A549 (cell line): ENCODE measurements around the gene BRCA2. TPM values are rescaled to one million over a fixed set of nuclear protein-coding genes. Genes with fewer than 3 reads are reported as not detected.

ENCODE experiments used
- ATAC-seq, 2 experiments: fragments of 200-7000 bp in 1 of 2; fragments of >200 bp in 1 of 2; cut with Nextera tagmentation in 1 of 2; cut with Tn5 transposase in 1 of 2; 3 replicates each; pipeline versions ENCODE4 v1.8.0 to v1.9.1; 2018 to 2020; ENCODE audit warnings: mild to moderate bottlenecking in 1 of 2, moderate library complexity in 1 of 2
- CTCF ChIA-PET: fragments of 300-600 bp; sonication (Branson Sonifier 250); formaldehyde crosslinking; extraction: SDS; loops from one replicate; lab custom pipeline; 2021; ENCODE audit warnings: antibody characterized with exemption, inconsistent platforms; lab: Yijun Ruan, JAX
- POLR2A ChIA-PET: fragments of 350-600 bp; formaldehyde crosslinking; extraction: SDS; loops from one replicate; lab custom pipeline; 2021; ENCODE audit warnings: antibody characterized with exemption, inconsistent platforms; lab: Yijun Ruan, JAX
- DNase-seq, 2 experiments: peaks; one replicate each; pipeline versions ENCODE4 v3.0.0 to v3.0.0-alpha.2; 2011 to 2016; ENCODE audit warnings: low read depth in 1 of 2, low spot score in 1 of 2
- FAIRE-seq: peaks from 2 replicates; lab custom pipeline; 2011; peaks lifted over from hg19 to GRCh38; lab: Jason Lieb, UNC
- H3K27ac ChIP-seq, 2 experiments: fragments of >200 bp; sonication (Bioruptor Twin); formaldehyde crosslinking; 3 replicates each; pipeline ENCODE4 v1.5.1; 2016 to 2017
- H3K4me1 ChIP-seq: fragments of >200 bp; sonication (Bioruptor Twin); formaldehyde crosslinking; 3 replicates; pipeline ENCODE4 v1.6.1; 2016
- H3K4me2 ChIP-seq: fragments of >200 bp; sonication (Bioruptor Twin); formaldehyde crosslinking; 3 replicates; pipeline ENCODE4 v1.6.1; 2016
- H3K4me3 ChIP-seq: fragments of >200 bp; sonication (Bioruptor Twin); formaldehyde crosslinking; 3 replicates; pipeline ENCODE4 v1.5.1; 2016
- H3K9me3 ChIP-seq: fragments of >200 bp; sonication (Bioruptor Twin); formaldehyde crosslinking; 3 replicates; pipeline ENCODE4 v1.6.1; 2016
- BHLHE40 ChIP-seq: IDR thresholded peaks from 2 replicates; pipeline ENCODE4 v1.6.1; 2012; ENCODE audit warnings: low read depth, low read length, inconsistent platforms
- CBX2 ChIP-seq: fragments of 200-600 bp; sonication (generic); IDR thresholded peaks from 2 replicates; pipeline ENCODE4 v1.6.1; 2016; ENCODE audit warnings: low read depth, mild to moderate bottlenecking, borderline replicate concordance
- CEBPB ChIP-seq, 2 experiments: fragments of >200 bp in 1 of 2; sonication (Bioruptor Twin) in 1 of 2; formaldehyde crosslinking in 1 of 2; IDR thresholded peaks; 2 replicates each; pipeline ENCODE4 v1.6.1; 2012 to 2016
- EHF ChIP-seq: fragments of 250-450 bp; sonication (Bioruptor Pico); IDR thresholded peaks from 2 replicates; pipeline ENCODE4 v1.5.0; 2020; ENCODE audit warnings: mild to moderate bottlenecking
- EHMT2 ChIP-seq: fragments of 200-600 bp; sonication (generic); IDR thresholded peaks from 2 replicates; pipeline ENCODE4 v1.6.1; 2016; ENCODE audit warnings: antibody characterized with exemption, low read depth, mild to moderate bottlenecking, moderate library complexity
- HMGXB4 ChIP-seq: fragments of 250-450 bp; sonication (Bioruptor Pico); IDR thresholded peaks from 2 replicates; pipeline ENCODE4 v1.5.0; 2021; ENCODE audit warnings: mild to moderate bottlenecking, moderate library complexity, borderline replicate concordance
- HOXA7 ChIP-seq: fragments of 250-450 bp; sonication (Bioruptor Pico); IDR thresholded peaks from 2 replicates; pipeline ENCODE4 v1.5.0; 2020; ENCODE audit warnings: mild to moderate bottlenecking, moderate library complexity
- HOXB5 ChIP-seq: fragments of 250-450 bp; sonication (Bioruptor Pico); IDR thresholded peaks from 2 replicates; pipeline ENCODE4 v1.5.0; 2020; ENCODE audit warnings: mild to moderate bottlenecking, moderate library complexity
- JUNB ChIP-seq: fragments of >200 bp; sonication (Bioruptor Twin); formaldehyde crosslinking; IDR thresholded peaks from 2 replicates; pipeline ENCODE4 v1.6.1; 2016
- KDM1A ChIP-seq: fragments of 200-600 bp; sonication (generic); IDR thresholded peaks from 2 replicates; pipeline ENCODE4 v1.6.1; 2016; ENCODE audit warnings: low read depth, mild to moderate bottlenecking
- MAX ChIP-seq: IDR thresholded peaks from 2 replicates; pipeline ENCODE4 v1.6.1; 2012
- MAZ ChIP-seq: fragments of 150-350 bp; IDR thresholded peaks from 2 replicates; pipeline ENCODE4 v1.6.1; 2014; ENCODE audit warnings: antibody characterized with exemption, low read depth, low read length, borderline replicate concordance
- NFE2L2 ChIP-seq: fragments of 150-350 bp; conservative IDR thresholded peaks from 2 replicates; pipeline ENCODE4 v1.6.1; 2014; ENCODE audit warnings: low read length
- PHF8 ChIP-seq: fragments of 200-600 bp; sonication (generic); IDR thresholded peaks from 2 replicates; pipeline ENCODE4 v1.6.1; 2016; ENCODE audit warnings: low read depth, mild to moderate bottlenecking, antibody characterized with exemption, moderate library complexity, borderline replicate concordance
- USF2 ChIP-seq: fragments of 450-650 bp; IDR thresholded peaks from 2 replicates; pipeline ENCODE4 v1.6.1; 2014; ENCODE audit warnings: antibody characterized with exemption
- ZC3H11A ChIP-seq: fragments of 450-650 bp; IDR thresholded peaks from 2 replicates; pipeline ENCODE4 v1.6.1; 2014; ENCODE audit warnings: antibody characterized with exemption, mild to moderate bottlenecking
- ZNF302 ChIP-seq: fragments of 250-450 bp; sonication (Bioruptor Pico); IDR thresholded peaks from 2 replicates; pipeline ENCODE4 v1.9.0; 2021; ENCODE audit warnings: inconsistent platforms, mild to moderate bottlenecking, moderate library complexity
- WGBS: methylation state at CpG from one replicate; pipeline ENCODE4 v1.1.6; 2017; ENCODE audit errors: missing lambda C conversion rate; 5-methylcytosine and 5-hydroxymethylcytosine counted together
- polyA plus RNA-seq, 4 experiments: library from polyadenylated mRNA; depleted of rRNA in 3 of 4; stranded (reverse); fragments of >200 nt; fragmentation: RNase III in 1 of 4; extraction: RNeasy Plus Mini Kit Qiagen cat#74134 plus additional on column Dnase treatment in 1 of 4; gene quantifications; 2 replicates in 3 of 4; 3 replicates in 1 of 4; pipeline ENCODE4 v1.2.3, GENCODE V29; 2011 to 2017
- TF ChIP-seq, protein P1 (sequence below): fragments of 200-600 bp; sonication (generic); IDR thresholded peaks from 2 replicates; pipeline ENCODE4 v1.6.1; 2016; ENCODE audit warnings: antibody characterized with exemption, mild to moderate bottlenecking, moderate library complexity
- TF ChIP-seq, protein P2 (sequence below): fragments of >200 bp; sonication (Bioruptor Twin); formaldehyde crosslinking; IDR thresholded peaks from 3 replicates; pipeline ENCODE4 v1.5.1; 2016

BRCA2 gene
- polyA plus RNA-seq, 2 of the 4 experiments (the other 2 are of a cell fraction), result 2.6 to 4.6 TPM

GRCh38 chr13:32403108-32403507 lies 87.8 kb downstream of the BRCA2 start:
- ATAC-seq, result no peak
- no peak for TF ChIP-seq JUNB
- TF ChIP-seq ZC3H11A, result no peak
- no peak for TF ChIP-seq BHLHE40
- no peak for TF ChIP-seq HOXB5 (CRISPR knock-in tag)
- no peak overlapping the region for H3K4me2 ChIP-seq
- CTCF ChIA-PET, result interaction anchor here (0.6 kb wide), 1 partner anchor 37 kb away, joined by 3 read pairs; no protein-coding TSS in a partner anchor
- no peak for DNase-seq
- H3K9me3 ChIP-seq, result no peaks in the 10 kb centered on the region
- POLR2A ChIA-PET, result no interaction called here
- H3K27ac ChIP-seq, result no peak overlapping the region
- H3K4me3 ChIP-seq, result no peak overlapping the region
- H3K4me1 ChIP-seq, result no peaks in the 10 kb centered on the region
- FAIRE-seq, result no peak
- WGBS, result 86% methylated on average over 4 of the region's 4 CpGs

DNA sequence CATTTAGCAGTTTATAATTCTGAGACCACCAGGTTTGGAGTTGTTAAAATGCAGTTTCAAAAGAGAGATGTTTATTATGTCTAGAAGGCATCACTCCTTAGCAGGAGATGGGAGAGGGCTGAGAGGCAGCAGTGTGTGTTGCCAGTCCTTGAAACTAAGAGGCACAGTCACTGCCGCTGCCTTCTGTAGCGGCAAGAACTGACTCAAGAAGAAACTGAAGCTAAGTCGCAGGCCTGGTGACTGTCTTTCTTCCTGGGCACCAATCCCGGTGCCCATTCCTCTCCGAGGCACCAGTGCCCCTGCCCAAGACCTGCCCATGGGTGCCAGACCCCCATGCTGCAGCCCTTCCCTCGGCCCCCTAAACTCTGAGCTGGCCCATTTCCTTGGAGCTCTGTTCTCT lies 92.5 kb downstream of the BRCA2 start:
- H3K4me2 ChIP-seq, result no peak overlapping the region
- DNase-seq (no peak), ATAC-seq (no peak), FAIRE-seq (no peak)
- H3K4me1 ChIP-seq, result no peaks in the 10 kb centered on the region
- no peaks in the 10 kb centered on the region for H3K9me3 ChIP-seq
- CTCF ChIA-PET, result no interaction called here
- POLR2A ChIA-PET, result no interaction called here
- WGBS, result 61% methylated on average over 6 of the region's 6 CpGs
- no peak overlapping the region for H3K27ac ChIP-seq
- no peak for TF ChIP-seq ZC3H11A
- TF ChIP-seq HOXA7 (CRISPR knock-in tag), result no peak
- TF ChIP-seq, protein P1, sequence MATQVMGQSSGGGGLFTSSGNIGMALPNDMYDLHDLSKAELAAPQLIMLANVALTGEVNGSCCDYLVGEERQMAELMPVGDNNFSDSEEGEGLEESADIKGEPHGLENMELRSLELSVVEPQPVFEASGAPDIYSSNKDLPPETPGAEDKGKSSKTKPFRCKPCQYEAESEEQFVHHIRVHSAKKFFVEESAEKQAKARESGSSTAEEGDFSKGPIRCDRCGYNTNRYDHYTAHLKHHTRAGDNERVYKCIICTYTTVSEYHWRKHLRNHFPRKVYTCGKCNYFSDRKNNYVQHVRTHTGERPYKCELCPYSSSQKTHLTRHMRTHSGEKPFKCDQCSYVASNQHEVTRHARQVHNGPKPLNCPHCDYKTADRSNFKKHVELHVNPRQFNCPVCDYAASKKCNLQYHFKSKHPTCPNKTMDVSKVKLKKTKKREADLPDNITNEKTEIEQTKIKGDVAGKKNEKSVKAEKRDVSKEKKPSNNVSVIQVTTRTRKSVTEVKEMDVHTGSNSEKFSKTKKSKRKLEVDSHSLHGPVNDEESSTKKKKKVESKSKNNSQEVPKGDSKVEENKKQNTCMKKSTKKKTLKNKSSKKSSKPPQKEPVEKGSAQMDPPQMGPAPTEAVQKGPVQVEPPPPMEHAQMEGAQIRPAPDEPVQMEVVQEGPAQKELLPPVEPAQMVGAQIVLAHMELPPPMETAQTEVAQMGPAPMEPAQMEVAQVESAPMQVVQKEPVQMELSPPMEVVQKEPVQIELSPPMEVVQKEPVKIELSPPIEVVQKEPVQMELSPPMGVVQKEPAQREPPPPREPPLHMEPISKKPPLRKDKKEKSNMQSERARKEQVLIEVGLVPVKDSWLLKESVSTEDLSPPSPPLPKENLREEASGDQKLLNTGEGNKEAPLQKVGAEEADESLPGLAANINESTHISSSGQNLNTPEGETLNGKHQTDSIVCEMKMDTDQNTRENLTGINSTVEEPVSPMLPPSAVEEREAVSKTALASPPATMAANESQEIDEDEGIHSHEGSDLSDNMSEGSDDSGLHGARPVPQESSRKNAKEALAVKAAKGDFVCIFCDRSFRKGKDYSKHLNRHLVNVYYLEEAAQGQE, result no peak
- no peak for TF ChIP-seq USF2
- TF ChIP-seq NFE2L2, result no peak
- TF ChIP-seq PHF8, result no peak
- TF ChIP-seq KDM1A, result no peak
- TF ChIP-seq HMGXB4 (CRISPR knock-in tag), result no peak
- TF ChIP-seq CEBPB (IDR thresholded peaks at IDR 0.05), result no peak
- no peak for TF ChIP-seq ZNF302 (CRISPR knock-in tag)
- TF ChIP-seq MAX, result no peak
- TF ChIP-seq CBX2, result no peak
- TF ChIP-seq EHF (CRISPR knock-in tag), result no peak
- TF ChIP-seq MAZ, result no peak
- TF ChIP-seq EHMT2, result no peak
- TF ChIP-seq, protein P2, sequence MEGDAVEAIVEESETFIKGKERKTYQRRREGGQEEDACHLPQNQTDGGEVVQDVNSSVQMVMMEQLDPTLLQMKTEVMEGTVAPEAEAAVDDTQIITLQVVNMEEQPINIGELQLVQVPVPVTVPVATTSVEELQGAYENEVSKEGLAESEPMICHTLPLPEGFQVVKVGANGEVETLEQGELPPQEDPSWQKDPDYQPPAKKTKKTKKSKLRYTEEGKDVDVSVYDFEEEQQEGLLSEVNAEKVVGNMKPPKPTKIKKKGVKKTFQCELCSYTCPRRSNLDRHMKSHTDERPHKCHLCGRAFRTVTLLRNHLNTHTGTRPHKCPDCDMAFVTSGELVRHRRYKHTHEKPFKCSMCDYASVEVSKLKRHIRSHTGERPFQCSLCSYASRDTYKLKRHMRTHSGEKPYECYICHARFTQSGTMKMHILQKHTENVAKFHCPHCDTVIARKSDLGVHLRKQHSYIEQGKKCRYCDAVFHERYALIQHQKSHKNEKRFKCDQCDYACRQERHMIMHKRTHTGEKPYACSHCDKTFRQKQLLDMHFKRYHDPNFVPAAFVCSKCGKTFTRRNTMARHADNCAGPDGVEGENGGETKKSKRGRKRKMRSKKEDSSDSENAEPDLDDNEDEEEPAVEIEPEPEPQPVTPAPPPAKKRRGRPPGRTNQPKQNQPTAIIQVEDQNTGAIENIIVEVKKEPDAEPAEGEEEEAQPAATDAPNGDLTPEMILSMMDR, result no peak
- no peak overlapping the region for H3K4me3 ChIP-seq
